ENCODE measurements around the gene CSTB.

DNA sequence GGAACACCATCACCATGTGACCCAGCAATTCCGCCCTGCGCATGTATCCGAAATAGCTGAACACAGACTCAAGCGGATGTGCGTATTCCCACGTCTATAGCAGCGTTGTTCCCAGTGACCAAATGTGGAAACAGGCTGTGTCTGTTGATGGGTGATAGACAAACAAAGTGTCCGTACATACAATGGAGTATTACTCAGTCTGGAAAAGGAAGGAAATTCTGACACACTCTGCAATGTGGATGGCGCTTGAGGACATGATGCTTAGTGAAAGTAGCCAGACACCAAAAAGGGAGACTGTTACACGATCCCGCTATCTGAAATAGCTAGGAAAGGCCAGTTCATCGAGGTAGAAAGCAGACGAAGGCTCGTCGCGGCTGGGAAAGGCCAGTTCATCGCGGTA is 31.4 kb downstream of the CSTB start:
- TF ChIP-seq, protein P1, sequence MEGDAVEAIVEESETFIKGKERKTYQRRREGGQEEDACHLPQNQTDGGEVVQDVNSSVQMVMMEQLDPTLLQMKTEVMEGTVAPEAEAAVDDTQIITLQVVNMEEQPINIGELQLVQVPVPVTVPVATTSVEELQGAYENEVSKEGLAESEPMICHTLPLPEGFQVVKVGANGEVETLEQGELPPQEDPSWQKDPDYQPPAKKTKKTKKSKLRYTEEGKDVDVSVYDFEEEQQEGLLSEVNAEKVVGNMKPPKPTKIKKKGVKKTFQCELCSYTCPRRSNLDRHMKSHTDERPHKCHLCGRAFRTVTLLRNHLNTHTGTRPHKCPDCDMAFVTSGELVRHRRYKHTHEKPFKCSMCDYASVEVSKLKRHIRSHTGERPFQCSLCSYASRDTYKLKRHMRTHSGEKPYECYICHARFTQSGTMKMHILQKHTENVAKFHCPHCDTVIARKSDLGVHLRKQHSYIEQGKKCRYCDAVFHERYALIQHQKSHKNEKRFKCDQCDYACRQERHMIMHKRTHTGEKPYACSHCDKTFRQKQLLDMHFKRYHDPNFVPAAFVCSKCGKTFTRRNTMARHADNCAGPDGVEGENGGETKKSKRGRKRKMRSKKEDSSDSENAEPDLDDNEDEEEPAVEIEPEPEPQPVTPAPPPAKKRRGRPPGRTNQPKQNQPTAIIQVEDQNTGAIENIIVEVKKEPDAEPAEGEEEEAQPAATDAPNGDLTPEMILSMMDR (IDR thresholded peaks at IDR 0.05): no peak
- no peak for TF ChIP-seq EZH2 (IDR thresholded peaks at IDR 0.05; ENCODE audit: borderline replicate concordance, insufficient read depth, low read depth, low read length, poor library complexity, severe bottlenecking)

Data from B cell (primary cell).